Raji (cell line): ENCODE results near the gene CDK6.

Experiments
- POLR2A ChIP-seq: IDR thresholded peaks from 2 replicates; pipeline ENCODE4 v1.6.1; 2011; ENCODE audit warnings: low read depth, low read length, control low read depth; ENCODE audit not compliant: insufficient read depth

The CDK6 gene

DNA sequence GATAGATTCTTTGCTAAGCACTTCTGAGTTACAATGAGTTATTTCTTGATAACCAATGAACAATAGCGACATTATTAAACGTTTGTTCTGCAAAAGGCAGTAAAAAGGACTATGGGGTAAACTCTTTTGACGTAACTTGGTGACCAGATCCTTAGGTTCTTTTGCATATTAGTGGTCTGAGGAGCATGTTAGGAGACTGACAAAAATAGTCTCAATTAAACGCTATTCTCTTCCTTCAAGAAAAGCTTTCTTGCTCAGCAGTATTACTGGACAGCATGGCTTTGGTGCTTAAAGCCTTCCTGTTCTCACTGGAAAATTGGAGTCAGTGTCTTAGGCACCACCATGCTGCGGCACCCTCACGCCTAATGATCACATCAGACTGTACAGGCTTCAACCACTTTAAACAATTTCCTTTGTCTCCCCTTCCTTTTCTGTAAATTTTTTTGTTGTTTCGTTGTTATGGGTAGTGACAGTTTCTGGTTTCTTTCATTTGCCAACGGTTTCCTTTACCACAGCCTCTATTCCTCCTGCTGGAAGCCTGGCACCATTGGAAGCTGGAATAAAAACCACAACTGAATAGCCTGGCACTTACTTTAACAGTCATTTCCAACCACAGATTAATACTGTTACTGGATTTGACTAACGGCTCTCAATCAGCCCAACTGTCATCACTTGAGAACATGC, 197.0 kb downstream of the CDK6 start:
- no peak for TF ChIP-seq POLR2A

- TF ChIP-seq POLR2A: no peak
Observed at GRCh38 chr7:92636018-92636560, 200.3 kb downstream of the CDK6 start.

DNA sequence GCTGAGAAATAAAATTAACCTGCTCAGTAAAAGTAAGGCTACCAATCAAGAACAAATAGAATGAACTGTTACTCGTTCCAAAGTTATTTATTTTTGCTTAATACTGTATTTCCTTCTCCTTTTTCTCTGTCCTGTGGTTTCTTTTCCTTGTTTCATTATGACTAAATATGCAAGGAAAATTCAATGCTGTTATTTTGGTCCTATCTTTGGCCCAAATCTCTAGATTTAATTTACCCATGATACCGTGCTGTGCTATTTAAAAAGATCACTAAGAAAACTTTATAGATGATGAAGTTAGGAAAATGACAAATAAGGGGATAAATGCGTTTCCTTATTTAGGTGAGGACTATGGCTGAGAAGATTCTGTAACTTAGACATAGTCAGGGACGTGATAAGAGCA, 200.8 kb downstream of the CDK6 start:
- no peak for TF ChIP-seq POLR2A

DNA sequence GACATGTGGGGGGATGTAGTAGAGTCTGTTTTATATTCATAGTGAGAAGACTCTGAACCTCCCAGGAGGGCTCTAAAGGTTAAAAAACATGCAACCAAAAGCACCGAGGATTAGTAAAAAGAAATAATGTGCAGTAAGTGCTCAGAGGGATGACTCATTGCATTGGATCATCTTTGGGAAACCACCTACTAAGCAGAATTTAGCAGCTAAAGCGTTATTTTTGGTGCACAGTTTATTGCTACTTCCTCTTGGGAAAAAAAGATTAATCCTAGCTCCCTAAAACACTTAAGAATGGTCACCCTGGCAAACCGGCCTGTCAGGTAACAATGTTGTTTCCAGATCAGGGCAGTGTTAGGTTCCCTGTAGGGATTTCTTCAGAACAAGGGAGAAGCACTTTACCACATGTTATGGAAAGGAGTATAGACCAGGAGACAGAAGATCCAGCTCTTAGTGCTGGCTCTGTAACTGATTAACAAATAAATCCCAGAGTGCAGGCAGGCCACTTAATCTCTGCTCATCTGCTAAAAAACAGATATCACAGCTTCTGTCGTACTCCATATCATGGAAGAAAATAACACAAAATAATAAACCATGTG, 201.4 kb downstream of the CDK6 start:
- TF ChIP-seq POLR2A: no peak

DNA sequence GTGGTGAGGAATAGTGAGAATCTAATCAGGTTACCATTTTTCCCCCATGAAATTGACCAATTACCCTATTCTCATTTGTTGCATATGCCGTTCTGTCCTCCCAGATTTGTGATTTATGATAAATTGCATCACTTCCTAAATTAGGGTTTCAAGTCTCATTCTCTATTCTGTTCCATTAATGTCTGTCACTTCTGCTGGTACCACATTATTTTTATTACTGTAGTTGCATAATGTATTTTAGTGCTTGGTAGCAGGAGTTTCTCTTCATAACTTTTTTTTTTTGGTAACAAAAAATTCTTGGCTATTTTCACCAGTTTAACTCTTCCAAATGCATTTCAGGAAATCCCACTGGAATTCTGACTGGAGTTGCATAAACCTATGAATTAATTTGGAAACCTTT, 202.2 kb downstream of the CDK6 start:
- no peak for TF ChIP-seq POLR2A

GRCh38 chr7:92633211-92633906, 203.0 kb downstream of the CDK6 start:
- TF ChIP-seq POLR2A: no peak

- no peak for TF ChIP-seq POLR2A
Observed at GRCh38 chr7:92632791-92633190, 203.6 kb downstream of the CDK6 start.

GRCh38 chr7:92631850-92632487, 204.4 kb downstream of the CDK6 start:
- no peak for TF ChIP-seq POLR2A

GRCh38 chr7:92631067-92631849, 205.1 kb downstream of the CDK6 start:
- TF ChIP-seq POLR2A: no peak

- TF ChIP-seq POLR2A: no peak
Observed at GRCh38 chr7:92629779-92630178, 206.6 kb downstream of the CDK6 start.

DNA sequence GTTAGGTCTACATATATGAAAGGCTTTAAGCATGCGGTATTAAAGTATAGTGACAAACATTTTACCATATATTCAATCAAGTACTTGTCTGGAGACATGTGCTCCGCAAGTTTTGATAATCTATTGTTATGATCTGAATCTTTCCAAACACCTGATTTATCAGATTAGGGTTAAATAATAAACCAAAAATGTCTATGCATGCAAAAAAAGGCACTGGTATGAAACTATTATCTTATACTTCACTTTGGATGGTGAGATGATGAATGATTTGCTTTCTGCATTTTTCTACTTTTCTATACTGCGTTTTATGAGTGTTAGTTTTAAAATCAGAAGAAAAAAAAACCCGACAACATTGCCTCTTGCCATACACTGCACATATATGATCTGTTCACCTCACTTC, 208.4 kb downstream of the CDK6 start:
- TF ChIP-seq POLR2A: no peak

DNA sequence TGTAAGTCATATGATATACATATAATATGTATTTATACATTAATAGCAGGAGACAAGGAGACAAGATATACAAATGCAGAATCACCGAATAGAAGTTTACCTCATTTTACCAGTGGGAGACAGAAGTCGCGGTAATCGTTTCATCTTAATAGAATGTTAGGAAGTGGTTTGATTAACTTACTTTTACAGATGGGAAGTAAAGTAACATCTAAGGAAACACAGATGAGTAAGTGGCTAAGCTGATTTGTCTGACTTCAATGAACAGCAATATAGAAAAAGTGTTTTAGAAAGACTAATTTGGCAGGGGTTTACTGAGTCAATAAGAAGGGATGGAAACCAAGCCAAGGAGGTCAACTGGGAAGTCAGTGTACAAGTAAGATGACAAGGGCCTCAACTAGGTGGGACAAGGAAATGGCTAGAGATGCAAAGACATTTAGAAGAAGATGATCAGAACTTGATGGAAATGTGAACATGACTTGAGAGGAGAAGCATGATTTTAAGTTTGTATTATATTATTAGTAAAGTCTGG, 210.0 kb downstream of the CDK6 start:
- TF ChIP-seq POLR2A: no peak

DNA sequence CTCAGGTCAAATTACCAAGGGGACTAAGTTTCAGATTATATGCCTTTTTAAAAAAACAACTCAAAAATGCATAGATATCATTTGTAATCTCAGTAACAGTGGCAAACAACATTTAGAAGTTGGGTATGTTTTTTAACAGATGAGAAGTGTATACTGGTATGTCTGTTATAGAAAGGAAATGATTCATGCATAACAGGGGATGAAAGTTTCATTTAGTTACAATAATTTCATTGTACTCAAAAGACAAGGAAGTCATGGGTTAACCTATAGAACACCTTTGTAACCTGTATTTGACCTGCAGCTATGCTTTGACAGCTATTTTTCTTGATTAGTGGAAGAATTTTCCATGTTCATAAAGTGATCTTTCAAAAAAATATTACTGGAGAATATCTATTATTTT, 210.8 kb downstream of the CDK6 start:
- TF ChIP-seq POLR2A: no peak

- no peak for TF ChIP-seq POLR2A
Observed at GRCh38 chr7:92624298-92624996, 211.9 kb downstream of the CDK6 start.

DNA sequence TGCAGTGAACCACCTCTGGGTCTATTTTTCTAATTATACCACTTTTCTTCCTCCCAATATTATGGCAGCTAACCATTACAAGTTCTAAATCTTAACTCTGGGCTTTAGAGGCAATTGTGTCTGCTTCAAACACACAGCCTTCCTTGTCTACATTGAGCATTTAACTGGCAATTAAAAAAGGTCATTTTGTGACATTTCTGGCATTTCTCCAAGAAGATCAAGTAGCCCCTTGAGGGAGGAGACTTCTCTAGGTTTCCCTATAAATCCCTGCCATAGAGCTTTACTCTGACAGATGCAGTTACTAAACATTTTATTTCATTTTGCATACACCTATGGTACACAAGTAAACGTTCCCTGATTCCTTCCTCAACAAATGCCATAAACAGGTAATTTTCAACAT, 212.8 kb downstream of the CDK6 start:
- TF ChIP-seq POLR2A: no peak

DNA sequence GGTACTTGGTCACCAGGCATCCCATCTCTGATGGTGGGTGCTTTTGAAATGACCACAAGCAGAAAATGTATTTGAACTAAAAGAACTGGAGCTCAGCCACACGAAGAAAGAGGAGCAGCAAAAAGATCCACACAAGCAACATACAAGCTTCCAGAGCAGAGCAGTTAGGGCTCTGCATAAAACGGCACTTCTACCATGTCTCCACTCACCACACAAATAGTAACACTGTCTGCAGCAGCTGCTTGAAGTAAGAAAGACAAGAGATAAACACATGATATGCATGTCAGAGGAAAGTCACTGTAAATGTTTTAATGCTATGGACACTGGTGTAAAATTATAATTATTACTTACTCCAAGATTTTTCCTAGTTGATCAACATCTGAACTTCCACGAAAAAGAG, 213.7 kb downstream of the CDK6 start:
- TF ChIP-seq POLR2A: no peak
